Hepatocyte (in vitro differentiated cells): Measurements from ENCODE around the gene ATP1A1.

Experiments used
- CTCF ChIP-seq: fragments of 200-600 bp; sonication (generic); IDR thresholded peaks from 2 replicates; pipeline ENCODE4 v1.5.1; 2016; ENCODE audit warnings: antibody characterized with exemption, mild to moderate bottlenecking; ENCODE audit not compliant: poor library complexity
- EZH2 ChIP-seq: fragments of 200-600 bp; sonication (generic); IDR thresholded peaks from 2 replicates; pipeline ENCODE4 v1.6.1; 2016; ENCODE audit warnings: antibody characterized with exemption, mild to moderate bottlenecking, borderline replicate concordance
- EZH2phosphoT487 ChIP-seq: fragments of 200-600 bp; sonication (generic); IDR thresholded peaks from one replicate; pipeline ENCODE4 v1.6.1; 2018; ENCODE audit warnings: antibody characterized with exemption, mild to moderate bottlenecking, low read depth, moderate library complexity; ENCODE audit not compliant: unreplicated experiment, severe bottlenecking

GRCh38 chr1:116408803-116409720 lies 36.0 kb downstream of the ATP1A1 start:
- no peak for TF ChIP-seq CTCF
- TF ChIP-seq EZH2phosphoT487, result no peak
- TF ChIP-seq EZH2, result no peak
